PC-3 (cell line): Measurements from ENCODE around the gene MPC2.

ENCODE experiments used
- EZH2 ChIP-seq: fragments of 300-600 bp; sonication (generic); IDR thresholded peaks from one replicate; pipeline ENCODE4 v1.6.1; 2017; ENCODE audit warnings: antibody characterized with exemption, mild to moderate bottlenecking, low read length; ENCODE audit not compliant: unreplicated experiment
- EZH2phosphoT487 ChIP-seq: fragments of 300-600 bp; sonication (generic); IDR thresholded peaks from 2 replicates; pipeline ENCODE4 v1.6.1; 2018; ENCODE audit warnings: mild to moderate bottlenecking, antibody characterized with exemption, low read length, borderline replicate concordance
- TF ChIP-seq, protein P1 (sequence below): fragments of 300-600 bp; sonication (generic); conservative IDR thresholded peaks from 2 replicates; pipeline ENCODE4 v1.5.1; 2017; ENCODE audit warnings: antibody characterized with exemption, low read depth, mild to moderate bottlenecking, low read length

DNA sequence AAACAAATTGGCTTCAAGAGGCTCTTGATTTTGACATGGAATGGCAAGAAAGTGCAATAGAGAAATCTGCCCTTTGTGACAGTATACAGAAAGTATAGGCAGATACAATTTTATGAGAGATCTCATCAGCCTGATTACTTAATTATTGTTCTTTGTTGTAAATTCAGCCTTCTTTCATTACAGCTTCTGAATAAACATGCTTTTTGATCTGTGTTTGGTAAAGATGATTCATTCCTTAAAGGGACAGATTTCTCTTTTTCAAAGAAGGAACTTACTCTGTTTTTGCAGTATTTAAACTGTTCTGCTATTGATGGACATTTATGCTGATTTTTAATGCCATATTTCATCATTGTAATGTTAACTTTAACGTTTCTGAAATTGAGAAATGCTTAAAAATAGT is 13.7 kb upstream of the MPC2 start:
- TF ChIP-seq, protein P1, sequence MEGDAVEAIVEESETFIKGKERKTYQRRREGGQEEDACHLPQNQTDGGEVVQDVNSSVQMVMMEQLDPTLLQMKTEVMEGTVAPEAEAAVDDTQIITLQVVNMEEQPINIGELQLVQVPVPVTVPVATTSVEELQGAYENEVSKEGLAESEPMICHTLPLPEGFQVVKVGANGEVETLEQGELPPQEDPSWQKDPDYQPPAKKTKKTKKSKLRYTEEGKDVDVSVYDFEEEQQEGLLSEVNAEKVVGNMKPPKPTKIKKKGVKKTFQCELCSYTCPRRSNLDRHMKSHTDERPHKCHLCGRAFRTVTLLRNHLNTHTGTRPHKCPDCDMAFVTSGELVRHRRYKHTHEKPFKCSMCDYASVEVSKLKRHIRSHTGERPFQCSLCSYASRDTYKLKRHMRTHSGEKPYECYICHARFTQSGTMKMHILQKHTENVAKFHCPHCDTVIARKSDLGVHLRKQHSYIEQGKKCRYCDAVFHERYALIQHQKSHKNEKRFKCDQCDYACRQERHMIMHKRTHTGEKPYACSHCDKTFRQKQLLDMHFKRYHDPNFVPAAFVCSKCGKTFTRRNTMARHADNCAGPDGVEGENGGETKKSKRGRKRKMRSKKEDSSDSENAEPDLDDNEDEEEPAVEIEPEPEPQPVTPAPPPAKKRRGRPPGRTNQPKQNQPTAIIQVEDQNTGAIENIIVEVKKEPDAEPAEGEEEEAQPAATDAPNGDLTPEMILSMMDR: no peak
- TF ChIP-seq EZH2 (no peak), EZH2phosphoT487 (no peak)
